Neural progenitor cell (in vitro differentiated cells): ENCODE measurements around the gene MKS1.

Experiments used
- EZH2 ChIP-seq: fragments of 200-600 bp; sonication (generic); IDR thresholded peaks from 2 replicates; pipeline ENCODE4 v1.6.1; 2017; ENCODE audit warnings: antibody characterized with exemption, mild to moderate bottlenecking, moderate library complexity
- EZH2phosphoT487 ChIP-seq: fragments of 200-600 bp; sonication (generic); IDR thresholded peaks from 2 replicates; pipeline ENCODE4 v1.6.1; 2017; ENCODE audit warnings: antibody characterized with exemption
- TF ChIP-seq, protein P1 (sequence below): fragments of 200-600 bp; sonication (generic); IDR thresholded peaks from 2 replicates; pipeline ENCODE4 v1.5.1; 2017; ENCODE audit warnings: antibody characterized with exemption, mild to moderate bottlenecking

DNA sequence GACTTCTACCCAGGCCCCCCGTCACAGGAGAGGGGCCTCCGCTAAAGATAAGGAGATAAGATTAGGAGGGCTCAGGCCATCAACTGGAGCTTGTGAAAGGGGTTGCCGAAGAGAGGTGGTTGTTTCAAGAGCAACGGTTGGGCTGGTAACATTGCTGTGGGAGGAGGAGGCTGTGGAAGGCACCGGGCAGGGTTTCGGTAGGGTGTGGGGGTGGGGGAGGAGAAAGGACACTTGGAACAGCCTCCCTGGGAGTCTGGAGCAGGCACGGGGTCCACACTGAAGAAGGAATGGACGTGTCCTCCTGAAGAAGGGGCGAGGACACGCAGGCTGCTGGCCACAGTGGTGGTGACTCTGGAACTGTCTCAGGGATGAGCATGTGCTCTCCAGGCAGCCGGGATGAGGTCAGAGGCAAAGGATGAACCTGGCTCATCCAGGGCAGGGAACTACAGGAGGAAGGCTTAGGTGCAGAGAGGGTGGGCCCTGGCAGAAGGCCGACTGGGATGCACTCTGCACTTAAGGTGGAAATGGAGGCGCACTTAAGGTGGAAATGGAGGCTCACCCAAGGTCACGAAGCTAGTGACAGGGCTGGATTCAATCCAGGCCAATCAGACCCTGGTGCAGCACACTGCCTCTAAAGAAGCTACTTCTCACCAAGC is 27.7 kb downstream of the MKS1 start:
- TF ChIP-seq, protein P1, sequence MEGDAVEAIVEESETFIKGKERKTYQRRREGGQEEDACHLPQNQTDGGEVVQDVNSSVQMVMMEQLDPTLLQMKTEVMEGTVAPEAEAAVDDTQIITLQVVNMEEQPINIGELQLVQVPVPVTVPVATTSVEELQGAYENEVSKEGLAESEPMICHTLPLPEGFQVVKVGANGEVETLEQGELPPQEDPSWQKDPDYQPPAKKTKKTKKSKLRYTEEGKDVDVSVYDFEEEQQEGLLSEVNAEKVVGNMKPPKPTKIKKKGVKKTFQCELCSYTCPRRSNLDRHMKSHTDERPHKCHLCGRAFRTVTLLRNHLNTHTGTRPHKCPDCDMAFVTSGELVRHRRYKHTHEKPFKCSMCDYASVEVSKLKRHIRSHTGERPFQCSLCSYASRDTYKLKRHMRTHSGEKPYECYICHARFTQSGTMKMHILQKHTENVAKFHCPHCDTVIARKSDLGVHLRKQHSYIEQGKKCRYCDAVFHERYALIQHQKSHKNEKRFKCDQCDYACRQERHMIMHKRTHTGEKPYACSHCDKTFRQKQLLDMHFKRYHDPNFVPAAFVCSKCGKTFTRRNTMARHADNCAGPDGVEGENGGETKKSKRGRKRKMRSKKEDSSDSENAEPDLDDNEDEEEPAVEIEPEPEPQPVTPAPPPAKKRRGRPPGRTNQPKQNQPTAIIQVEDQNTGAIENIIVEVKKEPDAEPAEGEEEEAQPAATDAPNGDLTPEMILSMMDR, result no peak
- TF ChIP-seq EZH2phosphoT487, result no peak
- TF ChIP-seq EZH2, result no peak
